Endometrial microvascular endothelial cells (primary cell): ENCODE results near the gene METRN. TPM values are rescaled to one million over a fixed set of nuclear protein-coding genes. Genes with fewer than 3 reads are reported as not detected.
"Not testable (repeated sequence)": the region's sequence is repeated elsewhere in the genome, so short reads cannot be mapped to it uniquely, and the experiment has no call there.

Source experiments
- in situ Hi-C: cut with HindIII; loops from 2 replicates; pipeline ENCODE4 v1.10.0; 2017; ENCODE audit warnings: low sequenced_read_pairs, low pct_unique_long_range_greater_than_20kb; ENCODE audit errors: inconsistent ontology term
- total RNA-seq: library from RNA; depleted of rRNA; stranded (reverse); fragments of >200 nt; gene quantifications from one replicate; pipeline ENCODE4 v1.2.3, GENCODE V29; 2015; ENCODE audit errors: inconsistent ontology term

Gene METRN
- total RNA-seq, 1 donor from 2014 or later: 17.2 TPM

DNA sequence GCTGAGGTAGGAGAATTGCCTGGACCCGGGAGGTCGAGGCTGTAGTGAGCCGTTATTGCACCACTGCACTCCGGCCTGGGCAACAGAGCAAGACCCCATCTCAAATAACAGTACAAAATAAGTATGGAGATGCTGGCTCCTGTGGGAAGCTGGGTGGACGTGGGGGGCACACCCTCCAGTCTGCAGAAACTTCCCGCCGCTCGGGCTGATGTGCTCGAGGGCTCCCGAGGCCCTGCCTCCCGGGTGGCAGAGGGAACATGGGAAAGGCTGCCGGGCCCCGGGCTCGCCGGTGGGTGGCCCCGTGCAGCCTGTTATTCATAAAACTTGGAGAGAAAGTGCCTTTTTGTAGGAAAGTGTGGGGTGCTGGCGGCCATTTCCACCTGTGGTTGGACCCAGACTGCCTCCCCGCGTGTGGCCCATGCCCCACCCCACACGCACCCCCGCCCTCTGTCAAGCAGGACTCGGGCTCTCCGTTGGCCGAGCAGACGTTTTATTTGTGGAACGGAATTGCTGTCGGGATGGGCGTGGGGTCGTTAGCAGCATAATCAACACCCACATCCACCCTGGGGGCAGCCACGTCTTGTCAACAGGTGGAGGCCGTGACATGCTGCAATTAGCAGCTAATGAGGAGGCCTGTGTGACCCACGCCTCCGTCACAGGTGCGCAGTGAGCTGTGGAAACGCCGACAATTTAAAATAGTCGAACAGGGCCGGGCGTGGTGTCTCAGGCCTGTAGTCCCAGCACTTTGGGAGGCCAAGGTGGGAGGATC, 33.2 kb downstream of the METRN start:
- in situ Hi-C loops: no loop called here

DNA sequence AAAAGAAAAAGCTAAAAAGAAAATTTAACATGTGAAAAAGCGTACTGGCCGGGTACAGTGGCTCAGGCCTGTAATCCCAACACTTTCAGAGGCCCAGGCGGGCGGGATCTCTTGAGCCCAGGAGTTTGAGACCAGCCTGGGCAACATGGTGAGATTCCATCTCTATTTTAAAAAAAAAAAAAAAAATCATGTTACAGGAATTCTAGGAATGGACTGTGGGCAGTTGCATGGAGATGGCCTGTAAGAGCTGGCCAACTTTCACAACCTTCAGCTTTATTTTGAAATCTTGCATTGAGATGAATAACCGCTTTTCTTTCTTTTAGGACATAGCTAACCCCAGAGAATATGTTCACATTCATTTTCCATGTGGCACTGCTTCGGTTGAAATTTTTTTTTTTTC, 34.1 kb downstream of the METRN start:
- in situ Hi-C loops: no loop called here

- in situ Hi-C loops: no loop called here
Measured at GRCh38 chr16:750485-750884, 35.6 kb downstream of the METRN start.

DNA sequence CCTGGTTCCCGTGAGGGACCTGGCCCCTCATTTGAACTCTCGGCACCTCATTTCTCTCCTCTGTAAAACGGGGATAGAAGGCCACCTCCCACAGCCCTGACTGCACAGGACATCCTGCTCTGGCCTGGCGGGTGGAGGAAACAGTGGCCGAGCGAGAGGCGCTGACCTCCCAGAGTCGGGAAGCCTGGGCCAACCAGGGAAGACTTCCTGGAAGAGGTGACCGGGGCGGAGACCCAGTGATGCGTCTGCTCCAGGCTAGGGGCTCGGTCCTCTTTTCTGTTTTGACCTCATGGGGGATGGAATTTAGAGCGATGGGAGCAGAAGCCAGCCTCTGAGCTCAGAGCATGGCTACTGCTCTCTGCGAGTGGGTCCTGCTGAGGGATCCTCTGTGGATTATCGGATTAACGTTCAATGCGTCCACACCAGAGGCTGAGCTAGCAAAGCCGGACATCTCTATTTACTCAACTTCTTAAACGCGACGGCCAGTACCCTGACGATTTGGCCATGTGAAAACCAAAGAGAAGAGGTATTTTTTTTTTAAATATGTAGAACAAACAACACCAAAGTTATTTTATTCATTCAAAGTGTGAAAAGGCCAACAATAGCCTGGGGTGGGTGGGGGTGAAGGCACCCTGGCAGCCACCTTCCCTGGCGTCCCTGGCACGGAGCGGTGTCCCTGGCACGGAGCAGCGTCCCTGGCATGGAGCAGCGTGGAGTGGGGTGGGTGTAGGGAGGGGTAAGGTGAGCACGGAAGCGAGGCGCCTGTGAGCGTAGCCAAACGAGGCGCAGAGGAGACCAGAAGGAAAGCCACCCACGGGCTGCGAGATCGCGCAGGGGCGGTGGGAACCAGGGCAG, 36.5 kb downstream of the METRN start:
- in situ Hi-C loops: no loop called here

- in situ Hi-C loops: no loop called here
Measured at GRCh38 chr16:752007-752312, 37.0 kb downstream of the METRN start.

- in situ Hi-C loops: not testable (repeated sequence)
Measured at GRCh38 chr16:754121-754607, 39.2 kb downstream of the METRN start.

GRCh38 chr16:754656-755055, 39.7 kb downstream of the METRN start:
- in situ Hi-C loops: no loop called here

DNA sequence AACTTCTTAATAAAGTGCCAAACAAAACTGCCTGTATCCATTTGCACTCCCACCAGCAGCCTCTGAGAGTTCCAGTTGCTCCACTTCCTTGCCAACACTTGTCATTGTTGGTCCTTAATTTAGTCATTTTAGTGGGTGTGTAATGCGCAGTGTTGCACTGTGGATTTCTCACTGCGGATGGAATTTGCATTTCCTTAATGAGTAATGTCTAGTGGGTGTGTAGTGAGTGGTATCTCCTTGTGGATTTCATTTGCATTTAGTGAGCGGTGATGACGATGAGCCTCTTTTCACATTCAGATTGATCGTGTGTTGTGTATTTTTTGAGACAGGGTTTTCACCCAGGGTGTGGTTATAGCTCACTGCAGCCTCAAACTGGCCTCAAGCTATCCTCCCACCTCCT, 41.5 kb downstream of the METRN start:
- in situ Hi-C loops: no loop called here

- in situ Hi-C loops: no loop called here
Measured at GRCh38 chr16:759110-759910, 44.4 kb downstream of the METRN start.

DNA sequence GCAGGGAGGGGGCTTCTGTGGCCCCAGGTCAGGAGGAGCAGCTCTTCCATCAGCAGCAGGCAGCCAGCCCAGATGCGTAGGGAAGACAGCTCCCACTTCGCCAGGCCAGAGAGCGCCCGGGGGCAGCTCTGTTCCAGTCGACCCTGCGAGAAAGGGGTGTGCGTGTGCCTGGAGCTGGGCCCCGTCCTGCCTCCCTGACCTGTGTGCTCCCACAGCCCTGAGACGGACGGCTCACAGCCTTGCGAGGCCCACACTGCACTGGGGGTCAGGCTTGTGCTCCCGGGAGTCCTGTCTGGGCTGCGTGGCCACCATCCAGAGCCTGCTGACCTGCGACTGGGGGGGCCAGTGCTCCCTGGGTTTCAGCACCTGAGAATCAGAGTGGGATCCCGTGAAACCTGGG, 45.1 kb downstream of the METRN start:
- in situ Hi-C loops: no loop called here

DNA sequence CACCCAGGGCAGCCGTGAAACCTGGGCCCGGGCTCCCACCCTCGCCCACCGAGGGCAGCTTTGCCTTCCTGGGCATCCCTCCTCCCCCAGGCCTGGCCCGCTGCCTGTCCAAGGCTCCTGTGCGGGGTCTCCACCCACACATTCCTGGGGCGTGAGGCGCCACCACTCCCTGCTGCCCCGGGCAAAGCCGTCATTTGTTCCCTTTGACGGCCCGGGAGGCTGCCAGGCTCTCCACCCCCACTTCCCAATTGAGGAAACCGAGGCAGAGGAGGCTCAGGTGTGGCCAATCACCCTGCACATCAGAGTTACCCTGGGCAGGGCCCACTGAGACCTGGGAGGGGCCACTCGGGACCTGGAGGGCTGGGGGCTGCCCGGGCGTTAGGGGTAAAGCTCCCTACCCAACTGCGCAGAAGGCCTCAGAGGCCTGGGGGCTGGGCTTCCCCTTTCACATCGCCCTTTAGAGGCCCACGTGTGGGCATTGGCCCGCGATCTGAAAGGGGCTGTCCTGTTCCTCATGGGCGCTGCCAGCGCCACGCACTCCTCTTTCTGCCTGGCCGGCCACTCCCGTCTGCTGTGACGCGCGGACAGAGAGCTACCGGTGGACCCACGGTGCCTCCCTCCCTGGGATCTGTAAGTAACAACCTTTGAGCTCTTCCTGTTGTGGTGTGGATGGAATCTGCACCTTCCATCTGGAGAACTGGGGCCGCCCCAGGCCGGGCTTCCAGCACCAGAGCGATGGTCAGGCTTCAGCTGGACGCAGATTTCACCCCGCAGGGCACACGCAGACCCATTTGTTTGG, 45.8 kb downstream of the METRN start, which contains the start of gene MSLN:
TSS of gene MSLN (plus strand) at position 190 of the 799 bp plus-strand sequence. CDS start 1,947 bp downstream, outside the sequence.
- in situ Hi-C loops: no loop called here

DNA sequence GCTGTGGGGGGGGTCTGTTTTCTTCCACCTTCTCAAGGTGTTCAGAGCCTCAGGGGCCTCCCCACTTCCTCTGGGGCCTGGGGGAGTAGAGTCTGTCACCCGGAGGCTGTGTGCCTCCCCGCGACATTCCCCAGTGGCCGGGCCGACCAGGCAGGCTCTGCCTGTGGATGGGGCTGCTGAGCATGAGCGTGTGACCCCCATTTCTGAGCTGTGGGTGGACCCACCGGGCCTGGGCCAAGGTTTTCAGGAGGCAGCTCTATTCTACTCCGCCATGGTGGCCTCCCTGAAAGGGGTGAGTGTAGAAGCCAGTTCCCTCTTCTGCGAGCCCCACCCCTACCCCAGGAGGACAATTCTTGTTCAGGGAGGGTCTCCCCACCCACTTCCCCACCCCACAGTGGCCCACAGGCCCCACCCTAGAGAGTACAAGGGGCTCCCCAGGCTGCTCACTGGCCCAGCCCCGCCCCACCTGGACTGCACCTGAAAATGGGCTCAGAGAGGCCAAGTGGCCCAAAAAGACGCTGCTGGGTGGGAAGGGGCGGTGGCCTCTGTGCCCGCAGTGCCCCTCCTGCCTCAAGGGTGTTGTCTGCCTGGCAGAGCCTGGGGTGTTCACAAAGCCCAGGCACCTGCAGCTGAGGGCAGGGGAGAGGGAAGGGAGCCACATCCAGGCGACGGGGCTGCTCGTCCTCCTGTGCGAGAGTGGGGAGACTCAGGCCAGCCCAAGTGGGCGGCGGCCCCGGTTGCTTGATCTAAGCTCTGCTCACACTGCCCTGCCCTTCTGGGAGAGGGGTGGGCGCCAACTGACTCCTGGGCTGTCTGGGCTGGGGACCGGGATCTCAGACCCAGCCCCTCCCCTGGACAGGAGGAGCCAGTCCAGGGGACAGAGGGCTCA, 47.0 kb downstream of the METRN start:
- in situ Hi-C loops: no loop called here

DNA sequence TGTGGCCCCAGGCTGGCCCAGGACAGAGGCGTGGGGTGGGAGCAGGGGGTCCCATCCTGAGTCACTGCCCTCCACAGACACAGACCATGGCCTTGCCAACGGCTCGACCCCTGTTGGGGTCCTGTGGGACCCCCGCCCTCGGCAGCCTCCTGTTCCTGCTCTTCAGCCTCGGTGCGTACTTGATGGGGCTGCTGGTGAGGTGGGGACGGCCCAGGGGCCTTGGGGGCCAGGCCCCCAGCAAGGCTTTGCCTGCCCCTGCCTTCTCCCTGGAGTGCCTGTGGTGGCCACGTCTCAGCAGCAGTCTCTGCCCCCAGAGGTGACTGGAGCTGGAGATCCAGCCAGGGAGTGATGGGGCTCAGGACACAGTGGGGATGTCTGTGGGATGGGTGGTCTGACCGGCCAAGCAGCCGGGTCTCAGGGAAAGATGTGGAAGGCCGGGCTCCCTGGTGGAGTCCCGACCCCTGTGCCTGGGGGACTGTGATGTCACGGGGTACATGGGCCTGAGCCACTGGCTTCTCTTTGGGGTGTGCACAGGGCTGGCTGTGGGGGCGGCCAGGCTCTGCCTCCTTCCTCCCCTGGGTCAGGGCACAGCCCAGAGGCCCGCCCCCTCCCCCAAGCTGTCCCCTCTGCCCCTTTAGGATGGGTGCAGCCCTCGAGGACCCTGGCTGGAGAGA, 47.8 kb downstream of the METRN start:
- in situ Hi-C loops: no loop called here

DNA sequence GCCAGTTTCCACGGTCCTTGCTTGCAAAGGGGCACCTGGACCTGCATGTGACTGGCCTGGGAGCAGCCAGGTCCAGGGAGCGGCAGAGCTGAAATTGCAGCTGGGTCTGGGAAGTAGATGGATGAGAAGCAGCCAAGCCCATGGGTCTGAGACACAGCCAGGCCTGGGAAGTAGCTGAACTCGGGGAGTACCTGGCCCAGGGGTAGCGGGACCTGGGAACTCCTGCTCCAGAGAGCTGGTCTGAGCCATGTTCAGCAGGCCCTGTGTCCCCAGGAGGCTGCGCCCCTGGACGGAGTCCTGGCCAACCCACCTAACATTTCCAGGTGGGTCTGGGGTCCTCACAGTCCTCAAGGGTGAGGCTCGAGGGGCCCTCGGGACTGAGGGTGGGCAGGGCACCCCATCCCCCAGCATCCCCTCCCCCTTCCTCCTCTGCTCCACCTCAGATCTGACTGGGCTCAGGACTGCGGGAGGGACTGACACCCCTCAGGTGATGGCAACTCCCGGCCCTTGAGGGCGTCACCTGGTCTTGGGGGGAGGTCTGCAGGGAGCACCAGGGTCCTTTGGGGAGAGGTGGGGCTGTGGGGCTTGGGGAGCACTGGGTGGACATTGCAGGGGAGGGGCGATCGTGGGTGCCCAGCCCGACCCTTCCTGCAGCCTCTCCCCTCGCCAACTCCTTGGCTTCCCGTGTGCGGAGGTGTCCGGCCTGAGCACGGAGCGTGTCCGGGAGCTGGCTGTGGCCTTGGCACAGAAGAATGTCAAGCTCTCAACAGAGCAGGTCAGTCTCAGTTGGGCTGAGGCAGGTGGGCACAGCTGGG, 48.7 kb downstream of the METRN start:
- in situ Hi-C loops: no loop called here

- in situ Hi-C loops: no loop called here
Measured at GRCh38 chr16:764184-764750, 49.3 kb downstream of the METRN start.

GRCh38 chr16:764848-765487, 50.0 kb downstream of the METRN start:
- in situ Hi-C loops: no loop called here
